ENCODE data around the gene LRP5.

Gene LRP5

DNA sequence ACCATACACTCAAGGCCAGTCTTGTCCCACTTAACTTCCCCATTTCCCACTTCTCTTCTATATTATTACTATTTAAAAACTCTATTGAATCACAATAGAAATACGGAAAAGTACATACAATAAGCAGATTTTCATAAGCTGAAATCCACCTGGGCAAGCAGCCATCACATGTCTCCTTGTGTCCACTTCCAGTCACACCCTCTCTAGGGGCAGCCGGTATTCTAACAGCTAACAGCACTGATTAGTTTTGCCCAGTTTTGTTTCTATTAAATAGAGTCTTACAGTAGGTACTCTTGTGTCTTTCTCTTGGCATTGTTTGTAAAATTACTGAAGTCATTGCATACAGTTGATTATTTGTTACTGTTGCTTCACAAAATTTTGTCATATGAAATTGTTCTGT is 185.9 kb downstream of the LRP5 start:
- no peak overlapping the region for H3K9ac ChIP-seq (ENCODE audit: low read length)
- DNase-seq (ENCODE audit: low read depth) = no peak
- H3K9me3 ChIP-seq (ENCODE audit: control insufficient read depth, low read length) = no peaks in the 10 kb centered on the region
- H3K4me1 ChIP-seq (ENCODE audit: control insufficient read depth, insufficient read depth, low read length) = peaks cover 18% of the 10 kb centered on the region
- no peaks in the 10 kb centered on the region for H3K36me3 ChIP-seq (ENCODE audit: control insufficient read depth, insufficient read depth, low read length, severe bottlenecking)
- no peaks in the 10 kb centered on the region for H3K27me3 ChIP-seq (replicated peaks; ENCODE audit: control insufficient read depth, insufficient read depth, low read length)
- H3K4me3 ChIP-seq (ENCODE audit: low read length) = no peak overlapping the region

Measured in adipocyte (in vitro differentiated cells).